HG02852 (cell line): Measurements from ENCODE around the gene ZFP36.

Source experiments
- ATAC-seq: cut with Tn5 transposase; IDR thresholded peaks from one replicate; pipeline ENCODE4 v1.9.1; 2021; ENCODE audit warnings: mild to moderate bottlenecking, moderate library complexity; ENCODE audit not compliant: unreplicated experiment

ZFP36 gene

DNA sequence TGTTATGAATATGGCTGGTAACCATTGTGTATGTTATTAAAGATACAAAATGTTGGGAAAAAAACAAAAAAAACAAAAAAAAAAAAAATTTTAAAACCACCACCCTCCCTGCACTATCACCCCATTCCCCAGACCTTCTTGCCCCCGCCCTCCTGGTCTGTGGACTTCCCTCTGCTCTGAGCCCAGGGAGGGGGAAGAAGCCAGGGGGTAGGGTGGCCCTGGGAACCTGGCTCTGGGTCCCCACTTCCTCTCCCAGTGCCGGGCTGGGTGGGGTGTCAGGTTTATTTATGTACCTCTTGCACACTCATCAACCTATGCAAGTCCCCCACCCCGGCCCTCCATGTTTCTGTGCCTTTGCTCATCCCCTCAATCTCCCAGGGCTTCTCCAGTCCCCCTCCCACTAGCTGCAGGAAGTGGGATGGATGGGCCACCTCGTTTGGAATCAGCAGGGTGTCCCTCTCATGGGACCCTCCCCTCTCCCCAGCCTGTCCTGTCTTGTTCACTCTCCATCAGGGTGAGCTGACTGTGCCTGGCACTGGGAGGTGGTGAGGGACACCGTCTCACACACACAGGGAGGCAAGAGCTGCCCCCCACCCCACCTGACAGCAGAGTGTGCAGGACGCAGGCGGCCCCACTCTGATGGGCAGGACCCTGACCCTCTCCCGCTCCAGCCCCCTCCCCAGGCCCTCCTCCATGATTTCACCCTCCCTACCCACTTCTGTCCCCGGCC is 21.6 kb upstream of the ZFP36 start:
- no peak for ATAC-seq

GRCh38 chr19:39385629-39386411 is 20.8 kb upstream of the ZFP36 start:
- ATAC-seq: no peak

- ATAC-seq: no peak
These were observed 20.1 kb upstream of the ZFP36 start for GRCh38 chr19:39386557-39386956.

GRCh38 chr19:39388657-39389056 is 18.0 kb upstream of the ZFP36 start:
- no peak for ATAC-seq

- no peak for ATAC-seq
These were observed 16.8 kb upstream of the ZFP36 start for GRCh38 chr19:39389631-39390414.

DNA sequence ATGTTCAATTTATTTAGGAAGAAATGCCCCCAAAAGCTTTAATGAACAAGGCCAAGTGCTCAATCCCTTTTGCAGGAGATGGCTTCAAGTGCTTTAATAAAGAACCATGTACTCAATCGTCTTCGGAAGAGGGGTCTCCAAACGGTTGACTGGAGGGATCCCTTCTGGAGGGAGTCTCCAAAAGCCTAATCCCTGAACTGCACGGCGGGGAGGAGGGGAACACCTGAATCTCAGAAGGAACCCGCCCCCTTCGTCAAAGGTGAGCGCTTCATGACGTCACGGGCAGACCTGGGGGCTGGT is 16.2 kb upstream of the ZFP36 start:
- ATAC-seq: no peak

DNA sequence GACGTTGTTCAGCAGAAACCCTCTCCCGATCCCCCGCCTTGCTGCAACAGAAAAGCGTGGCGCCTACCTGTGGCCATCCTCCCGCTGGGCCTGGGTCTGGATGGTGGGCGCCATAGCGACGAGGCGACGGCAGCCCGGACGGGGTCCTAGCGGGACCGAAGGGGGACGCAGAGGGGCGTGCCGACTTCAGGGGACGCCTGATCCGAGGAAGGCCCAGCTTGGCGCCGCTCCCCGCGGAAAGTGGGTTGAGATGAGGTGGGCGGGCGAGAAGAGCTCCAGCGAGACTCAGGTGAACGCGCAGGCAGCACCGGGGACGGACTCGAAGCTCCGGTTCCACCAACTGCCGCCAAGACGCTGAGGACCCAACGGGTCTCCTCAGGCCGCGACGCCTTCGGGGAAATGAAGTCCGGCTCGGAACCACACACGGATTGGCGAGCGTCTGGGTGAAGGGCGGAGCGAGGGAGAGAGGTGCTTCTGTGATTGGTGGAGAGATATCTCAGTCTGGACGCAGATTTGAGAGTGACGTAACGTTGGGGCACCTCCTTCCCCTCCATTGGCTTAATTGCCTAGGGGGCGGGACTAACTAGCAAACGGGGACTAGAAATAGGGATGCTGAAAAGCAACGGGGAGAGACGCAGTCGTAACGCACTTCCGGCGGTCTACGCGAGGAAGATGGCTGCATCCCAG is 15.8 kb upstream of the ZFP36 start, which contains the start of the genes MED29 and PAF1:
TSS of gene MED29 (plus strand) at position 628 of the 687 bp plus-strand sequence. CDS start at position 673, 45 bp downstream.
TSS of gene PAF1 (minus strand) at position 356 of the 687 bp plus-strand sequence. CDS start at position 114, 242 bp downstream.
- ATAC-seq: peak; percentile 90

DNA sequence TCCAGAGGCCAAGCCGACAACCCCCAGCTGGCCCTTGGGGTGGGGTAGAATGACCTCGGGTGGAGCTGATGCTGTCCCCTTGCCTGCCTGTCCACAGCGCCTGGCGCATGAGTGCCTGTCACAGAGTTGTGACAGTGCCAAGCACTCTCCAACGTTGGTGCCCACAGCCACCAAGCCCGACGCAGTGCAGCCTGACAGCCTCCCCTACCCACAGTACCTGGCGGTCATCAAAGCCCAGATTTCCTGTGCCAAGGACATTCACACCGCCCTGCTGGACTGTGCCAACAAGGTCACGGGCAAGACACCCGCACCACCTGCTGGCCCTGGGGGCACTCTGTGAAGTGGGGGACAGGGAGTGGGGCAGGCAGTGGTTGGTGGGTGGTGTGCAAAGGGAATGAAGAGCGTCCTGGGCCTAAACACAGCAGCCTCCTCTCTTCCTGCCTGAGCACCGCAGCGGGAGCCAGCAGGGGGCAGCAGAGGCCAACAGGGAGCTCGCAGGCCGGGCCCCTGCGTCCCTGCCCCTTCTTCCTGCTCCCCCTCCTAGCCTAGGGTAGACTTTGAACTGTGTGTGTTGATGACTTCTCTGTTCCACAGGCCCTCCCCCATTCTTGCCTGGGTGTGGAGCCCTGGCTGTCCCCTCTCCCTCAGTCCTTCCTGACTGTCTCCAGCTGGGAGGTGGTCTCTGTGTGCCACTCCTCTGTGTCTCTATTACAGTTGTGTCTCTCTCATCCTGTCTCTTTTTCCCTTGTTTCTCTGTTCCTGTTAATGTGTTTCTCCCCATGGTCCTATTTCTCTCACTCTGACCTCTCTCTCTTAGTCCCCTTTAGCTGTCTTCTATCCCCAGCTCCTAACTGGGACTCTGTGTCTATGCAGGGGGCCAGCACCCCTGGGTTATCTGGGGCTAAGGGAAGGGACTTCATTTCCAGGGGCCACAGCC is 9.0 kb upstream of the ZFP36 start:
- no peak for ATAC-seq

GRCh38 chr19:39398297-39398864 is 8.3 kb upstream of the ZFP36 start:
- no peak for ATAC-seq

GRCh38 chr19:39399668-39400050 is 7.0 kb upstream of the ZFP36 start:
- no peak for ATAC-seq

GRCh38 chr19:39400061-39400460 is 6.6 kb upstream of the ZFP36 start:
- no peak for ATAC-seq

DNA sequence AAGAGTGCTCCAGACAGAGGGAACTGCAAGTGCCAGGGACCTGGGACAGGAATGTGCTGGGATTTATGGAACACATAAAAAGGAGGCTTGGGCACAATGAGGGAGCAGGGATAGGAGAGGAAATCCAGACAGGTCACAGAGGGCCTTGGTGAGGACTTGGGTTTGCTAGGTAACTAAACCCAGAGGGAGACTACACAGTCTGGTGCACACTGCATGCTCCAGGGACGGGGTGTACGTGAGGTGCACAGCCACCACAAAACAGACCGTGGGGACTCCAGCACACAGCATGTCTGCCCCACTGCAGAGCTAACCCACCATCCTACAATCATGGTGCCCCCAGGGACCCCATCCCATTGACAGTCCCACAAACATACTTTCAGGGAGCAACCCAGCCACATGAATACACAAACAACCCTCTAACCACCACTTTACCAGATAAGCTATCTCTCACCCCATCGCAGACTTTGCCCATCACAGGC is 5.5 kb upstream of the ZFP36 start:
- no peak for ATAC-seq

DNA sequence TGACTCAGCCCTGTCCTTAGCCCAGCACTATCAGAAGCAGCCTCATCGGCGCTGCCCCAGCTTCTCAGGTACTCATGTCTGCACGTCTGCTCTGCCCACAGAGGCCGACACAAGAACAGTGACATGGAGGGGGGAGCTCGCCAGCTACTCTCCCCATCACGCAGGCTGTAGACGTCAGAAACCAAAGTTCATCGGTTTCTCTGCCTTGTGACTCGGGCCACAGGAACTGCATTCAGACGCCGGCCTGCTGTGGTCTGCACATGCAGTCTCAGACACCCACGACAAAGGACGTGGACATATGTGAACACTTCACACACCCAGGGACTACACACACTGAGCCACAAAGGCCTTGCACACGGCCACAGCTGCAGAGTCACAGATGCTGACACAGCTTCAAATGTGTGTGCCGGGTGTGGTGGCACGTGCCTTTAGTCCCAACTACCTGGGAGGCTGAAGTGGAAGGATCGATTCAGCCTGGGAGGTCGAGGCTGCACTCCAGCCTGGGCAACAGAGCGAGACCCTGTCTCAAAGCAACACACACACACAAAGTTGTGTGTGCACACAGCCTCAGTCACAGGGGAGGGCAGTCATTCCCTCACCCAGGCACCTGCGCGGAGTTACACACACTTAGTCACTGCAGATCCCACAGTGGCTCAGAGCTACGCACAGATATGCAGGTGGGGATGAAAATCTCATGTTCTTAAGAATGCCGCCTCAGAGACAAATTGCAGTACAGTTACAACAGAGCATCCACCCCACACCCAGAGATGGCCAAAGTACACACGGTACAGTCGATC is 4.9 kb upstream of the ZFP36 start:
- ATAC-seq: no peak

GRCh38 chr19:39402346-39403300 is 4.0 kb upstream of the ZFP36 start:
- ATAC-seq: peak; percentile 24

DNA sequence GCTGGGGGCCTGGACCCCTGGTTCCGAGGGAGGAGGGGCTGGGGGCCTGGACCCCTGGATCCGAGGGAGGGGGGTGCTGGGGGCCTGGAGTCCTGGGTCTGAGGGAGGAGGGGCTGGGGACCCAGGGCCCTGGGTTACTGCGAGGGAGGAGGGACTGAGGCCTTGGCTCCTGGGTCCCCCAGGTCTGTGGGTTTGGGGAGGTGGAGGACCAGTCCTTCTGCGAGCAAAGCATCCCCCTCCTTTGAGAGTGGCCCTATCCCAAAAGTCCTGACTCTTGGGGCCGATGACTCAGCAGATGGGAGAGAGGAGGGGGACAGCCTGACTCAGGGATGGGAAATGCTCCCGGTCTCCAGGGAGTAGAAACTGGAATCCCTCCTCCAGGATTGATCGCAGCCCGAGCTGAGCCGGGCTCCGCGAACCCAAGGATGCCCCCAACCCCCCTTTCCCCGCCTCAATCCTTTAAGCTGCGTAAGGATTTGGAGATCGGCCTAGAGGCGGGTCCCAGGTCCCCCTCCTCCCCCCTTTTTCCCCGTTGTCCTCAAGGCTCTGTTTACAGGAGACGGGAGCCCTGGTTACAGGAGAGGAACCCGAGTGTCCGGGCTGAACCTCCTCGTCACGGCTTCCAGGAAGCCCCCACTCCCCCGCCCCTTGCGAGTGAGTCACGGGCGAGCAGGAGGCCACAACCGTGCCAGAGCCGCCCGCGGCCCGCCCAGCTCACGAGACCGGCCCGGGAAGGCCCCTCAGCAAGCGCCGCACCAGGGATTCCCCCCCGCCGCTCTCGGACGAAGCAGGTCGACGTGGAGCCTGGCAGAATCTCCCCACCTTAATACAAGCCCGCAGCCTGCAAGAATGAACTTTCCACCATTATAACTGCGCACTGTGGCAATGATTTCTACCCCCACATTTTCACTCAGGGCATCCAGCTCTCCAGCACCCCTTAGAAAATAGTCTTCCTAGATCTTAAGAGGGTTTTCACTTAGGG is 3.0 kb upstream of the ZFP36 start:
- no peak for ATAC-seq

DNA sequence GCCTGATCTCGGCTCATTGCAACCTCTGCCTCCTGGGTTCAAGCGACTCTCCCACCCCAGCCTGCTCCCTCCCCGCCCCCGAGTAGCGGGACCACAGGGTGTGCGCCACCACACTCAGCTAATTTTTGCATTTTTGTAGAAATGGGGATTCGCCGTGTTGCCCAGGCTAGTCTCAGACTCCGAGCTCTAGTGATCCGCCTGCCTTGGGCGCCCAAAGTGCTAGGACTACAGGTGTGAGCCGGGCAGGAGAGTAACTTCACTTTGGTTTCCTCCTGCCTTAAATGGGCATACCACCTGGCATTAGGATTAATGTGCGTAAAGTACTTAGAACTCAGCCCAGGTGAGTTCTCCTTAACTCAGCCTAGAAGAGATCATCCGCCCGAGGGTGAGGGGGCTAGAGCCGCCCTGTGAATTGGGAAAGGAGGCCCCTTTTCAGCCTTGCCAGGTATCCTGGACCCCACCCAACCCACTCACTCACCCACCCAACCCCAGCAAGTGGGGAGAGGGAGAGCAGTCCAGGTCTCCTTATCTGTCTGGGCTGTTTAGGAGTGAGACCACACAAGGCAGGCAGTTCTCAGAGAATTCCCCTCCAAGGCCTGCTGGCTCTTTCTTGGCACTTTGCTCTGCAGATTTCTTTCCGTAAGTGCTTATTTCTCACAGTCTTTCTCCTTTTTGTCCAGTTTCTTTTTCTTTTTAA is 1.2 kb upstream of the ZFP36 start:
- no peak for ATAC-seq
